WTC11 (cell line): ENCODE measurements around the gene C1orf232. TPM values are rescaled to one million over a fixed set of nuclear protein-coding genes. Genes with fewer than 3 reads are reported as not detected.

Experiments used
- ATAC-seq: fragments of 200-7000 bp; cut with Tn5 transposase; 2 replicates; pipeline ENCODE4 v1.10.0; 2021; ENCODE audit warnings: mild to moderate bottlenecking, moderate library complexity
- CTCF ChIA-PET: fragments of 300-600 bp; sonication (Branson Sonifier 250); formaldehyde crosslinking; loops from one replicate; lab custom pipeline; 2021; ENCODE audit warnings: antibody characterized with exemption; lab: Charles Lee
- POLR2A ChIA-PET: fragments of 350-600 bp; sonication (Branson Sonifier 250); formaldehyde crosslinking; loops from one replicate; lab custom pipeline; 2021; ENCODE audit warnings: antibody characterized with exemption; lab: Charles Lee
- DNase-seq: peaks from one replicate; pipeline ENCODE4 v3.0.0; 2021; ENCODE audit warnings: low spot score
- H3K27ac Mint-ChIP-seq: 2 replicates; pipeline ENCODE4 v1.8.0; 2021; ENCODE audit warnings: mixed read lengths
- H3K27me3 Mint-ChIP-seq: 2 replicates; pipeline ENCODE4 v1.8.0; 2021; ENCODE audit warnings: low read depth, mild to moderate bottlenecking, moderate library complexity, mixed read lengths
- H3K36me3 Mint-ChIP-seq: 2 replicates; pipeline ENCODE4 v1.8.0; 2021; ENCODE audit warnings: mixed read lengths
- H3K4me1 Mint-ChIP-seq: 2 replicates; pipeline ENCODE4 v1.8.0; 2022; ENCODE audit warnings: mixed read lengths
- H3K4me3 Mint-ChIP-seq: 2 replicates; pipeline ENCODE4 v1.8.0; 2021; ENCODE audit warnings: mild to moderate bottlenecking, moderate library complexity, mixed read lengths
- H3K9me3 Mint-ChIP-seq: 2 replicates; pipeline ENCODE4 v1.8.0; 2021; ENCODE audit warnings: mixed read lengths
- NR1H2 ChIP-seq: sonication (generic); formaldehyde crosslinking; IDR thresholded peaks from 2 replicates; pipeline ENCODE4 v1.9.0; 2021; ENCODE audit warnings: mild to moderate bottlenecking, moderate library complexity, missing genetic modification reagents
- SMAD3 ChIP-seq: sonication (generic); formaldehyde crosslinking; IDR thresholded peaks from 2 replicates; pipeline ENCODE4 v1.8.0; 2022; ENCODE audit warnings: missing genetic modification reagents, mild to moderate bottlenecking, borderline replicate concordance
- TCF7 ChIP-seq: sonication (generic); formaldehyde crosslinking; IDR thresholded peaks from 2 replicates; pipeline ENCODE4 v1.8.0; 2022; ENCODE audit warnings: mild to moderate bottlenecking, low read depth, missing genetic modification reagents, moderate library complexity
- TP53 ChIP-seq: sonication (generic); formaldehyde crosslinking; IDR thresholded peaks from 2 replicates; pipeline ENCODE4 v1.8.1; 2023; ENCODE audit warnings: mild to moderate bottlenecking, missing genetic modification reagents
- ZNF263 ChIP-seq: sonication (generic); formaldehyde crosslinking; IDR thresholded peaks from 2 replicates; pipeline ENCODE4 v1.8.1; 2022; ENCODE audit warnings: low read depth, mild to moderate bottlenecking, moderate library complexity, missing genetic modification reagents
- total RNA-seq: library from RNA; stranded (reverse); gene quantifications from 3 replicates; pipeline ENCODE4 v1.2.3, GENCODE V29; 2021
- TF ChIP-seq, protein P1 (sequence below): sonication (generic); formaldehyde crosslinking; IDR thresholded peaks from 2 replicates; pipeline ENCODE4 v1.8.0; 2022; ENCODE audit warnings: missing genetic modification reagents
- TF ChIP-seq, protein P2 (sequence below): sonication (generic); formaldehyde crosslinking; IDR thresholded peaks from 2 replicates; pipeline ENCODE4 v1.8.0; 2022; ENCODE audit warnings: mild to moderate bottlenecking, missing genetic modification reagents
- TF ChIP-seq, protein P3 (sequence below): sonication (generic); formaldehyde crosslinking; IDR thresholded peaks from 2 replicates; pipeline ENCODE4 v1.8.0; 2022; ENCODE audit warnings: mild to moderate bottlenecking, missing genetic modification reagents
- TF ChIP-seq, protein P4 (sequence below): sonication (generic); formaldehyde crosslinking; IDR thresholded peaks from 2 replicates; pipeline ENCODE4 v1.8.1; 2023; ENCODE audit warnings: mild to moderate bottlenecking, missing genetic modification reagents, borderline replicate concordance
- TF ChIP-seq, protein P5 (sequence below): fragments of 250-450 bp; sonication (Bioruptor Pico); IDR thresholded peaks from 2 replicates; pipeline ENCODE4 v1.9.0; 2021; ENCODE audit warnings: mild to moderate bottlenecking, borderline replicate concordance

The C1orf232 gene
- total RNA-seq, 1 experiment from 2014 or later, result not detected

DNA sequence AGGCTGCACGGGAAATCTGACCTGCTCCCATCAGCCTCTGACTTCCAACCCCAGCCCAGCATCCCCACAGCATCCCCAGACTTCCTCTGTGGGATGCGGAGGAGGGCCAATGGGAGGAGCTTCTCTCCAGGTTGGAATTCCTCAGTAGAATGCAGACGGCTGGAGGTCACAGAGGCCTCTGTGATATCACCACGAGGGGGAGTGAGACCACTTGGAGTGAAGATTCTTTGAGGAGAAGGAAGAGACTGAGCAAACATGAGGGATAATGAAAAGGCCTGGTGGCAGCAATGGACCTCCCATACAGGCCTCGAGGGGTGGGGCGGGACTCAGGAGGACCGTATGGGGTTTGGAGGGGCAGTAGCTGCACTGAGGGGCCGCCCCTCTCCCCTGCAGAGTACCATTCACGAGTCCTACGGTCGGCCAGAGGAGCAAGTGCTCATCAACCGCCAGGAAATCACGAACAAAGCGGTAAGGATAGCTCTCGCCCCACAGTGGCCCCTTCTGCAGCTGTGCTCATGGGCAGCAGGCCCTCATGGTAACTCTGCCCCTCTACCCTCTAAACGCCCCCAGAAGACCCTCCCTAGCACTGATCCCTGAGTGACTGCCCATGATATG, 21.7 kb upstream of the C1orf232 start, which contains the start of gene CATSPER4 (continued):
- TF ChIP-seq, protein P1, sequence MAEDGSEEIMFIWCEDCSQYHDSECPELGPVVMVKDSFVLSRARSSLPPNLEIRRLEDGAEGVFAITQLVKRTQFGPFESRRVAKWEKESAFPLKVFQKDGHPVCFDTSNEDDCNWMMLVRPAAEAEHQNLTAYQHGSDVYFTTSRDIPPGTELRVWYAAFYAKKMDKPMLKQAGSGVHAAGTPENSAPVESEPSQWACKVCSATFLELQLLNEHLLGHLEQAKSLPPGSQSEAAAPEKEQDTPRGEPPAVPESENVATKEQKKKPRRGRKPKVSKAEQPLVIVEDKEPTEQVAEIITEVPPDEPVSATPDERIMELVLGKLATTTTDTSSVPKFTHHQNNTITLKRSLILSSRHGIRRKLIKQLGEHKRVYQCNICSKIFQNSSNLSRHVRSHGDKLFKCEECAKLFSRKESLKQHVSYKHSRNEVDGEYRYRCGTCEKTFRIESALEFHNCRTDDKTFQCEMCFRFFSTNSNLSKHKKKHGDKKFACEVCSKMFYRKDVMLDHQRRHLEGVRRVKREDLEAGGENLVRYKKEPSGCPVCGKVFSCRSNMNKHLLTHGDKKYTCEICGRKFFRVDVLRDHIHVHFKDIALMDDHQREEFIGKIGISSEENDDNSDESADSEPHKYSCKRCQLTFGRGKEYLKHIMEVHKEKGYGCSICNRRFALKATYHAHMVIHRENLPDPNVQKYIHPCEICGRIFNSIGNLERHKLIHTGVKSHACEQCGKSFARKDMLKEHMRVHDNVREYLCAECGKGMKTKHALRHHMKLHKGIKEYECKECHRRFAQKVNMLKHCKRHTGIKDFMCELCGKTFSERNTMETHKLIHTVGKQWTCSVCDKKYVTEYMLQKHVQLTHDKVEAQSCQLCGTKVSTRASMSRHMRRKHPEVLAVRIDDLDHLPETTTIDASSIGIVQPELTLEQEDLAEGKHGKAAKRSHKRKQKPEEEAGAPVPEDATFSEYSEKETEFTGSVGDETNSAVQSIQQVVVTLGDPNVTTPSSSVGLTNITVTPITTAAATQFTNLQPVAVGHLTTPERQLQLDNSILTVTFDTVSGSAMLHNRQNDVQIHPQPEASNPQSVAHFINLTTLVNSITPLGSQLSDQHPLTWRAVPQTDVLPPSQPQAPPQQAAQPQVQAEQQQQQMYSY (CRISPR knock-in tag), result no peak

DNA sequence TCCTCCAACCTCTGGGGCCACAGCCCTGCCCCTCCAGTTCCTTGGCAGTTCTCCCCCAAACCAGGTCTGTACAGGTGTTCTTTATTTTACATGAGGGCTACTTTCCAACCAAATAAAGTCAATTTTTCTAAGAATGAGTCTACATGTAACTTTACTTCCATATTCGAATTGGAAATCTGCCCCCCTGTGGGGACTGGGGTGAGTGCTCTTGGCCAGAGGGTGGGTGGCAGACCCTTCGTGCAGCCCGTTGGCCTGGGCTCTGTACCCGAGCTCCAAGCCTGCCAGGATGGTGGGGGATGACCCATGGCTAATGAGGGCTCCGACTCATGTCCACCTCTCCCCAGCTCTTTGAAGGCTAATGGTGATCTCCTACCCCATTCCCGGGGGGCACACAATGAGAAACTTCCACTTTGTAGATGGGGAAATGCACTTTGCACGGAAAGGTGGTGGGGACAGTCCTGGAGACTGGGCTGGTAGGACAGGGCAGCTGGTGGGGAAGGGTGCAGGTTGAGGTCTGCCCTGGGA, 21.1 kb upstream of the C1orf232 start:
- Mint-ChIP-seq H3K4me3 (no peak overlapping the region), H3K36me3 (peaks cover 3% of the 10 kb centered on the region; the same call in 1 of the 2 replicates), H3K27me3 (no peaks in the 10 kb centered on the region; the same call in 1 of the 2 replicates), H3K4me1 (peaks cover 17% of the 10 kb centered on the region), H3K9me3 (no peaks in the 10 kb centered on the region), H3K27ac (no peak overlapping the region)
- ChIA-PET CTCF (interaction anchor here (0.5 to 5.9 kb wide), 54 partner anchors 9 to 636 kb away, joined by 3 to 165 read pairs (median 5); partner anchors contain the start of genes C1orf232, CD52, CEP85 and CNKSR1), POLR2A (interaction anchor here (0.6 to 1.9 kb wide), 6 partner anchors 11 to 89 kb away, joined by 3 to 9 read pairs (median 4); partner anchors contain the start of genes CEP85 and ZNF593)
- no peak for ATAC-seq
- TF ChIP-seq TP53 (CRISPR knock-in tag), result no peak
- TF ChIP-seq TCF7 (CRISPR knock-in tag), result no peak
- no peak for TF ChIP-seq ZNF263
- DNase-seq, result no peak

DNA sequence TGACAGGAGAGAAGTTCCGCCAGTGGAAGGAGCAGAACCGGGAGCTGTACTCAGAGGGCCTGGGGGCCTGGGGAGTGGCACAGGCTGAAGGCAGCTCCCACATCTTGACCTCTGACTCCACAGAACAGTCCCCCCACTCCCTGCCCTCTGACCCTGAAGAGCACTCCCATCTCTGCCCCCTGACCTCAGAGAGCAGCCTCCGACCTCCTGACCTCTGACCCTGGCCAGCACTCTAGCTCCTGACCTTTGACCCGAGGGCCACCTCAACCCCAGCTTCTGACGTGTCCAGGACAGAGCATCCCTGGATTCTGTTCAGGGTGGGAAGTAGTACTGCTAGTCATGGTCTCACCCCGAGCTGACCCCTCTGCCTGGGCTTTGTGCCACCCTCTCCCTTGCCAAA, 20.6 kb upstream of the C1orf232 start:
- DNase-seq, result no peak
- no peak overlapping the region for H3K27ac Mint-ChIP-seq
- peaks cover 3% of the 10 kb centered on the region; the same call in 1 of the 2 replicates for H3K36me3 Mint-ChIP-seq
- ChIA-PET CTCF (interaction anchor here (1.0 to 5.9 kb wide), 15 partner anchors 12 to 385 kb away, joined by 4 to 165 read pairs (median 14); partner anchors contain the start of genes C1orf232, CEP85, CNKSR1 and SH3BGRL3), POLR2A (interaction anchor here (1.9 kb wide), 1 partner anchor 45 kb away, joined by 9 read pairs; the partner anchor contains the start of gene CEP85)
- no peak overlapping the region for H3K4me3 Mint-ChIP-seq
- no peak for TF ChIP-seq NR1H2
- TF ChIP-seq SMAD3, result no peak
- TF ChIP-seq, protein P2, sequence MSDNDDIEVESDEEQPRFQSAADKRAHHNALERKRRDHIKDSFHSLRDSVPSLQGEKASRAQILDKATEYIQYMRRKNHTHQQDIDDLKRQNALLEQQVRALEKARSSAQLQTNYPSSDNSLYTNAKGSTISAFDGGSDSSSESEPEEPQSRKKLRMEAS, result no peak
- TF ChIP-seq, protein P3, sequence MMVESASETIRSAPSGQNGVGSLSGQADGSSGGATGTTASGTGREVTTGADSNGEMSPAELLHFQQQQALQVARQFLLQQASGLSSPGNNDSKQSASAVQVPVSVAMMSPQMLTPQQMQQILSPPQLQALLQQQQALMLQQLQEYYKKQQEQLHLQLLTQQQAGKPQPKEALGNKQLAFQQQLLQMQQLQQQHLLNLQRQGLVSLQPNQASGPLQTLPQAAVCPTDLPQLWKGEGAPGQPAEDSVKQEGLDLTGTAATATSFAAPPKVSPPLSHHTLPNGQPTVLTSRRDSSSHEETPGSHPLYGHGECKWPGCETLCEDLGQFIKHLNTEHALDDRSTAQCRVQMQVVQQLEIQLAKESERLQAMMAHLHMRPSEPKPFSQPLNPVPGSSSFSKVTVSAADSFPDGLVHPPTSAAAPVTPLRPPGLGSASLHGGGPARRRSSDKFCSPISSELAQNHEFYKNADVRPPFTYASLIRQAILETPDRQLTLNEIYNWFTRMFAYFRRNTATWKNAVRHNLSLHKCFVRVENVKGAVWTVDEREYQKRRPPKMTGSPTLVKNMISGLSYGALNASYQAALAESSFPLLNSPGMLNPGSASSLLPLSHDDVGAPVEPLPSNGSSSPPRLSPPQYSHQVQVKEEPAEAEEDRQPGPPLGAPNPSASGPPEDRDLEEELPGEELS (CRISPR knock-in tag), result no peak
- TF ChIP-seq, protein P4, sequence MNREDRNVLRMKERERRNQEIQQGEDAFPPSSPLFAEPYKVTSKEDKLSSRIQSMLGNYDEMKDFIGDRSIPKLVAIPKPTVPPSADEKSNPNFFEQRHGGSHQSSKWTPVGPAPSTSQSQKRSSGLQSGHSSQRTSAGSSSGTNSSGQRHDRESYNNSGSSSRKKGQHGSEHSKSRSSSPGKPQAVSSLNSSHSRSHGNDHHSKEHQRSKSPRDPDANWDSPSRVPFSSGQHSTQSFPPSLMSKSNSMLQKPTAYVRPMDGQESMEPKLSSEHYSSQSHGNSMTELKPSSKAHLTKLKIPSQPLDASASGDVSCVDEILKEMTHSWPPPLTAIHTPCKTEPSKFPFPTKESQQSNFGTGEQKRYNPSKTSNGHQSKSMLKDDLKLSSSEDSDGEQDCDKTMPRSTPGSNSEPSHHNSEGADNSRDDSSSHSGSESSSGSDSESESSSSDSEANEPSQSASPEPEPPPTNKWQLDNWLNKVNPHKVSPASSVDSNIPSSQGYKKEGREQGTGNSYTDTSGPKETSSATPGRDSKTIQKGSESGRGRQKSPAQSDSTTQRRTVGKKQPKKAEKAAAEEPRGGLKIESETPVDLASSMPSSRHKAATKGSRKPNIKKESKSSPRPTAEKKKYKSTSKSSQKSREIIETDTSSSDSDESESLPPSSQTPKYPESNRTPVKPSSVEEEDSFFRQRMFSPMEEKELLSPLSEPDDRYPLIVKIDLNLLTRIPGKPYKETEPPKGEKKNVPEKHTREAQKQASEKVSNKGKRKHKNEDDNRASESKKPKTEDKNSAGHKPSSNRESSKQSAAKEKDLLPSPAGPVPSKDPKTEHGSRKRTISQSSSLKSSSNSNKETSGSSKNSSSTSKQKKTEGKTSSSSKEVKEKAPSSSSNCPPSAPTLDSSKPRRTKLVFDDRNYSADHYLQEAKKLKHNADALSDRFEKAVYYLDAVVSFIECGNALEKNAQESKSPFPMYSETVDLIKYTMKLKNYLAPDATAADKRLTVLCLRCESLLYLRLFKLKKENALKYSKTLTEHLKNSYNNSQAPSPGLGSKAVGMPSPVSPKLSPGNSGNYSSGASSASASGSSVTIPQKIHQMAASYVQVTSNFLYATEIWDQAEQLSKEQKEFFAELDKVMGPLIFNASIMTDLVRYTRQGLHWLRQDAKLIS (CRISPR knock-in tag), result no peak
- TF ChIP-seq, protein P5, sequence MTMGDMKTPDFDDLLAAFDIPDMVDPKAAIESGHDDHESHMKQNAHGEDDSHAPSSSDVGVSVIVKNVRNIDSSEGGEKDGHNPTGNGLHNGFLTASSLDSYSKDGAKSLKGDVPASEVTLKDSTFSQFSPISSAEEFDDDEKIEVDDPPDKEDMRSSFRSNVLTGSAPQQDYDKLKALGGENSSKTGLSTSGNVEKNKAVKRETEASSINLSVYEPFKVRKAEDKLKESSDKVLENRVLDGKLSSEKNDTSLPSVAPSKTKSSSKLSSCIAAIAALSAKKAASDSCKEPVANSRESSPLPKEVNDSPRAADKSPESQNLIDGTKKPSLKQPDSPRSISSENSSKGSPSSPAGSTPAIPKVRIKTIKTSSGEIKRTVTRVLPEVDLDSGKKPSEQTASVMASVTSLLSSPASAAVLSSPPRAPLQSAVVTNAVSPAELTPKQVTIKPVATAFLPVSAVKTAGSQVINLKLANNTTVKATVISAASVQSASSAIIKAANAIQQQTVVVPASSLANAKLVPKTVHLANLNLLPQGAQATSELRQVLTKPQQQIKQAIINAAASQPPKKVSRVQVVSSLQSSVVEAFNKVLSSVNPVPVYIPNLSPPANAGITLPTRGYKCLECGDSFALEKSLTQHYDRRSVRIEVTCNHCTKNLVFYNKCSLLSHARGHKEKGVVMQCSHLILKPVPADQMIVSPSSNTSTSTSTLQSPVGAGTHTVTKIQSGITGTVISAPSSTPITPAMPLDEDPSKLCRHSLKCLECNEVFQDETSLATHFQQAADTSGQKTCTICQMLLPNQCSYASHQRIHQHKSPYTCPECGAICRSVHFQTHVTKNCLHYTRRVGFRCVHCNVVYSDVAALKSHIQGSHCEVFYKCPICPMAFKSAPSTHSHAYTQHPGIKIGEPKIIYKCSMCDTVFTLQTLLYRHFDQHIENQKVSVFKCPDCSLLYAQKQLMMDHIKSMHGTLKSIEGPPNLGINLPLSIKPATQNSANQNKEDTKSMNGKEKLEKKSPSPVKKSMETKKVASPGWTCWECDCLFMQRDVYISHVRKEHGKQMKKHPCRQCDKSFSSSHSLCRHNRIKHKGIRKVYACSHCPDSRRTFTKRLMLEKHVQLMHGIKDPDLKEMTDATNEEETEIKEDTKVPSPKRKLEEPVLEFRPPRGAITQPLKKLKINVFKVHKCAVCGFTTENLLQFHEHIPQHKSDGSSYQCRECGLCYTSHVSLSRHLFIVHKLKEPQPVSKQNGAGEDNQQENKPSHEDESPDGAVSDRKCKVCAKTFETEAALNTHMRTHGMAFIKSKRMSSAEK (CRISPR knock-in tag), result no peak
- no peak for ATAC-seq
- H3K9me3 Mint-ChIP-seq, result no peaks in the 10 kb centered on the region
- H3K27me3 Mint-ChIP-seq, result no peaks in the 10 kb centered on the region; the same call in 1 of the 2 replicates
- peaks cover 17% of the 10 kb centered on the region for H3K4me1 Mint-ChIP-seq
